GM18861 (cell line): Measurements from ENCODE around the gene SH3BGRL2.
"Not testable (repeated sequence)": the region's sequence is repeated elsewhere in the genome, so short reads cannot be mapped to it uniquely, and the experiment has no call there.

Experiments
- ATAC-seq: cut with Tn5 transposase; IDR thresholded peaks from one replicate; pipeline ENCODE4 v1.9.1; 2021; ENCODE audit not compliant: unreplicated experiment

SH3BGRL2 gene

GRCh38 chr6:79647741-79648140, 16.6 kb downstream of the SH3BGRL2 start:
- no peak for ATAC-seq

GRCh38 chr6:79648328-79648727, 17.2 kb downstream of the SH3BGRL2 start:
- ATAC-seq: no peak

GRCh38 chr6:79649016-79649415, 17.9 kb downstream of the SH3BGRL2 start:
- no peak for ATAC-seq

GRCh38 chr6:79650950-79651349, 19.8 kb downstream of the SH3BGRL2 start:
- ATAC-seq: no peak

GRCh38 chr6:79656134-79656533, 25.0 kb downstream of the SH3BGRL2 start:
- ATAC-seq: no peak

GRCh38 chr6:79657238-79657637, 26.1 kb downstream of the SH3BGRL2 start:
- no peak for ATAC-seq

GRCh38 chr6:79663655-79664054, 32.5 kb downstream of the SH3BGRL2 start:
- ATAC-seq: not testable (repeated sequence)

GRCh38 chr6:79665725-79666551, 34.8 kb downstream of the SH3BGRL2 start:
- ATAC-seq: no peak

GRCh38 chr6:79666634-79667033, 35.5 kb downstream of the SH3BGRL2 start:
- ATAC-seq: no peak

GRCh38 chr6:79668381-79668780, 37.3 kb downstream of the SH3BGRL2 start:
- ATAC-seq: no peak

GRCh38 chr6:79669766-79670165, 38.6 kb downstream of the SH3BGRL2 start:
- ATAC-seq: no peak

GRCh38 chr6:79670789-79671188, 39.7 kb downstream of the SH3BGRL2 start:
- ATAC-seq: no peak

GRCh38 chr6:79671600-79672266, 40.6 kb downstream of the SH3BGRL2 start:
- no peak for ATAC-seq

- ATAC-seq: no peak
These were observed 41.5 kb downstream of the SH3BGRL2 start for GRCh38 chr6:79672631-79673111.

GRCh38 chr6:79673947-79674346, 42.8 kb downstream of the SH3BGRL2 start:
- ATAC-seq: no peak

- ATAC-seq: no peak
These were observed 45.9 kb downstream of the SH3BGRL2 start for GRCh38 chr6:79676785-79677736.

GRCh38 chr6:79682682-79683081, 51.6 kb downstream of the SH3BGRL2 start:
- not testable (repeated sequence) for ATAC-seq

GRCh38 chr6:79684876-79685275, 53.7 kb downstream of the SH3BGRL2 start:
- no peak for ATAC-seq

- ATAC-seq: no peak
These were observed 55.7 kb downstream of the SH3BGRL2 start for GRCh38 chr6:79686707-79687309.

GRCh38 chr6:79687759-79688158, 56.6 kb downstream of the SH3BGRL2 start:
- no peak for ATAC-seq

- no peak for ATAC-seq
These were observed 63.0 kb downstream of the SH3BGRL2 start for GRCh38 chr6:79694156-79694555.
